ENCODE measurements around the gene ZDHHC3.
A peak's percentile ranks its signal among the peaks of the same experiment; 100 is the strongest.

ZDHHC3 gene

GRCh38 chr3:44924457-44925084 is 51.4 kb downstream of the ZDHHC3 start:
- no peak for DNase-seq

GRCh38 chr3:44923632-44924456 is 52.1 kb downstream of the ZDHHC3 start:
- DNase-seq, result no peak

GRCh38 chr3:44920081-44920480 is 55.9 kb downstream of the ZDHHC3 start:
- DNase-seq, result no peak

- DNase-seq, result no peak
Observed at GRCh38 chr3:44918581-44918980, 57.4 kb downstream of the ZDHHC3 start.

- DNase-seq, result no peak
Observed at GRCh38 chr3:44918087-44918486, 57.9 kb downstream of the ZDHHC3 start.

- DNase-seq, result no peak
Observed at GRCh38 chr3:44915702-44916438, 60.1 kb downstream of the ZDHHC3 start.

- DNase-seq, result no peak
Observed at GRCh38 chr3:44914936-44915335, 61.0 kb downstream of the ZDHHC3 start.

- peak; percentile 21 for DNase-seq
Observed at GRCh38 chr3:44913868-44914468, 62.0 kb downstream of the ZDHHC3 start.

- DNase-seq, result no peak
Observed at GRCh38 chr3:44910693-44911092, 65.3 kb downstream of the ZDHHC3 start.

- DNase-seq, result no peak
Observed at GRCh38 chr3:44909063-44909462, 66.9 kb downstream of the ZDHHC3 start.

- DNase-seq, result no peak
Observed at GRCh38 chr3:44907612-44908011, 68.4 kb downstream of the ZDHHC3 start.

- no peak for DNase-seq
Observed at GRCh38 chr3:44906997-44907396, 69.0 kb downstream of the ZDHHC3 start.

- DNase-seq, result no peak
Observed at GRCh38 chr3:44905446-44906157, 70.4 kb downstream of the ZDHHC3 start.

GRCh38 chr3:44903751-44904150 is 72.2 kb downstream of the ZDHHC3 start:
- DNase-seq, result no peak

- no peak for DNase-seq
Observed at GRCh38 chr3:44903314-44903713, 72.7 kb downstream of the ZDHHC3 start.

GRCh38 chr3:44902628-44903027 is 73.3 kb downstream of the ZDHHC3 start:
- no peak for DNase-seq

- no peak for DNase-seq
Observed at GRCh38 chr3:44899683-44900367, 76.1 kb downstream of the ZDHHC3 start.

- DNase-seq, result no peak
Observed at GRCh38 chr3:44896440-44896839, 79.5 kb downstream of the ZDHHC3 start.

GRCh38 chr3:44894485-44894884 is 81.5 kb downstream of the ZDHHC3 start:
- DNase-seq, result no peak

- DNase-seq, result no peak
Observed at GRCh38 chr3:44893097-44893496, 82.9 kb downstream of the ZDHHC3 start.

GRCh38 chr3:44892689-44893088 is 83.3 kb downstream of the ZDHHC3 start:
- no peak for DNase-seq

- DNase-seq, result no peak
Observed at GRCh38 chr3:44890852-44891251, 85.1 kb downstream of the ZDHHC3 start.
